PFSK-1 (cell line): ENCODE results near the gene KCNMA1.

ENCODE experiments used
- FOXP2 ChIP-seq: optimal IDR thresholded peaks from 2 replicates; pipeline ENCODE3; 2011; ENCODE audit warnings: borderline replicate concordance, control low read depth, inconsistent platforms; ENCODE audit not compliant: insufficient read depth; ENCODE audit errors: extremely low read length, extremely low read depth
- POLR2AphosphoS5 ChIP-seq: IDR thresholded peaks from 2 replicates; pipeline ENCODE4 v1.6.1; 2012; ENCODE audit warnings: low read depth, mild to moderate bottlenecking, control low read depth, low read length, moderate library complexity
- REST ChIP-seq, 2 experiments: IDR thresholded peaks; 2 replicates each; pipeline versions ENCODE4 v1.6.1 to v1.8.0; 2011 to 2012; ENCODE audit warnings: low read depth in 2 of 2, low read length in 2 of 2, control low read depth in 1 of 2, inconsistent platforms in 1 of 2, mild to moderate bottlenecking in 1 of 2, moderate library complexity in 1 of 2; ENCODE audit not compliant: insufficient read depth in 1 of 2
- SIN3A ChIP-seq: IDR thresholded peaks from 2 replicates; pipeline ENCODE4 v1.6.1; 2012; ENCODE audit warnings: mild to moderate bottlenecking, low read length, moderate library complexity, borderline replicate concordance; ENCODE audit not compliant: insufficient read depth
- TAF1 ChIP-seq: IDR thresholded peaks from 2 replicates; pipeline ENCODE4 v1.6.1; 2012; ENCODE audit warnings: low read length, control low read depth, borderline replicate concordance; ENCODE audit not compliant: insufficient read depth

Gene KCNMA1

GRCh38 chr10:77493851-77494261 is 143.8 kb downstream of the KCNMA1 start:
- no peak for TF ChIP-seq SIN3A
- TF ChIP-seq POLR2AphosphoS5, result no peak
- no peak for TF ChIP-seq REST (IDR thresholded peaks at IDR 0.05; ENCODE audit: insufficient read depth in 1 of 2, low read depth in 2 of 2, low read length in 2 of 2)
- TF ChIP-seq TAF1, result no peak
- no peak for TF ChIP-seq FOXP2

DNA sequence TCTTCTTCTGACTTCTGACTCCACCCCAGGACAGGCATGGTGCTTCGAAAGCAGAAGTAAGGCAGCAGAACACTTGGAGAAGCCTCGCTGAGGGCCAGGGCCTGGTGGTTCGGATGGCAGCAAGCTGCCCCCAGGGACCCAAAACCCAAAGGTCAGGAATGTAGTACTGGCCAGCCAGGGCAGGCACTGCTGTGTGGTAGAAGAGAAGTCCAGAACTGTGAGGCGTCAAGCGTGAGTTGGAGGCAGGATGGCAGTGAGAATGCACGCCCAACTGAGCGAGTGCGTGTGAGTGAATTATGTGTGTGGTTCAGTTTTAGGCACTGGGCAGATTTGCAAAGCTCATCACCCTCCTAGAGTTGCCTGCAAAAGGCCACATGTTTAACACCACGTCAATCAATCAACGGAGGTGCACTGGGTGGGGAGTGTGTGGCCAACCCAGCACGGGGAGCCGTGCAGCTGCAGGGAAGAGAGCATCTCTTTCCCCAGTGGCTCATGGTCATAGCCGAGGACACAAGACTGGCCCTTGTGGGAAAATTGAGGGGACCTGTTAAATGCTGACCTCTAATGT is 144.3 kb downstream of the KCNMA1 start:
- no peak for TF ChIP-seq TAF1
- no peak for TF ChIP-seq REST (IDR thresholded peaks at IDR 0.05; ENCODE audit: insufficient read depth in 1 of 2, low read depth in 2 of 2, low read length in 2 of 2)
- no peak for TF ChIP-seq SIN3A
- TF ChIP-seq POLR2AphosphoS5, result no peak
- TF ChIP-seq FOXP2, result no peak

- no peak for TF ChIP-seq TAF1
- TF ChIP-seq REST (IDR thresholded peaks at IDR 0.05; ENCODE audit: insufficient read depth in 1 of 2, low read depth in 2 of 2, low read length in 2 of 2), result no peak
- no peak for TF ChIP-seq FOXP2
- no peak for TF ChIP-seq SIN3A
- TF ChIP-seq POLR2AphosphoS5, result no peak
These were observed 145.1 kb downstream of the KCNMA1 start for GRCh38 chr10:77492368-77492994.

DNA sequence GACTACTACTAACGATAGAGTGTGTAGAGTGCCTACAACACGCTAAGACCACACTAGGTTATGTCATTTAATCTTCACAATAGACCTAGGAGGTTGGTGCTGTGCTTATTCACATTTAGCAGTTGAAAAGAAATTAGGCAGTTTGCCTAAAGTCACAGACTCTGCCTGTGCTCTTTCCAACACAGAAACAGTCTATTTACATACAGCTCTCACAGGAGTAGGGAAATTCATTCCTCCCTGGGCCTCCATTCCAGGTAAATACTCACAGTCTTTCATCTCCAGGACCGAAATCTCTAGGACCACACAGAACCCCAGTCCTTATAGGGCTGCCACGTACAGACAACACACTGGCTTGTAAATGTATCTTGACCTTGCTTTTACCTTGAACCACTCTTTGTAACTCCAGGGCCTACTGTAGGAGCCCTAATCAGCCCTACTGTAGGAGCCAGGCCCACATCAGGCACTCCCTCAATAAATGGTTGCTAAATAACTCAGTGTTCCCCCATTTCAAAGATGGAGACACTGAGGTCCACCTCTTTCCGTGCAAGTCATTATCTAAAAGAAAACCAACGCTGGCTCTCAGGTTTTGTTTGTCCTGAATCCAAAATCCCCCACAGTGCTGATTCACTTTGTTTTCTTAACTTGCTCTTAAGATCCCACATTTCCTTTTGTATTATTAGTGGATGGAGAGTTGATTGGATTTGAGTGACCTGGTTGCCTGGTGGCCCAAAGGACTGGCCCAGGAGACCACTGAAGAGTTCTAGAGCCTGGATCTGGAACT is 146.9 kb downstream of the KCNMA1 start:
- TF ChIP-seq TAF1, result no peak
- no peak for TF ChIP-seq SIN3A
- TF ChIP-seq REST (IDR thresholded peaks at IDR 0.05; ENCODE audit: insufficient read depth in 1 of 2, low read depth in 2 of 2, low read length in 2 of 2), result no peak
- TF ChIP-seq POLR2AphosphoS5, result no peak
- no peak for TF ChIP-seq FOXP2
